Adrenal gland (tissue), 5 donors: ENCODE results near the gene JAK2.

Experiments used
- CTCF ChIP-seq, 6 experiments: fragments of 450-650 bp in 4 of 6; fragments of 200-600 bp in 2 of 6; sonication (generic) in 1 of 6; IDR thresholded peaks; 1 replicate in 5 of 6; 2 replicates in 1 of 6; pipeline versions ENCODE4 v1.5.1 to v1.8.0; 2016 to 2021; ENCODE audit warnings: antibody characterized with exemption in 6 of 6, mild to moderate bottlenecking in 2 of 6, moderate library complexity in 1 of 6
- POLR2A ChIP-seq, 2 donors: fragments of 450-650 bp; IDR thresholded peaks; one replicate each; pipeline ENCODE4 v1.6.1; 2017; ENCODE audit warnings: antibody characterized with exemption in 2 of 2, mild to moderate bottlenecking in 2 of 2, moderate library complexity in 1 of 2
- donor health status: DM: no; HTN: no; CAD: no.

GRCh38 chr9:5040730-5041389 lies 55.8 kb downstream of the JAK2 start:
- TF ChIP-seq POLR2A (IDR thresholded peaks at IDR 0.05) (no peak), CTCF (IDR thresholded peaks at IDR 0.05) (no peak)
